Stimulated activated CD8-positive, alpha-beta memory T cell treated with anti-CD3 and anti-CD28 coated beads, Interleukin-2, amount 100 ng/mL, for 1 hour (primary cell): ENCODE measurements around the gene LSR.

Experiments used
- DNase-seq, 2 donors: peaks; one replicate each; pipeline ENCODE4 v3.0.0-alpha.2; 2020; ENCODE audit warnings: low read depth in 2 of 2

Gene LSR, protein sequence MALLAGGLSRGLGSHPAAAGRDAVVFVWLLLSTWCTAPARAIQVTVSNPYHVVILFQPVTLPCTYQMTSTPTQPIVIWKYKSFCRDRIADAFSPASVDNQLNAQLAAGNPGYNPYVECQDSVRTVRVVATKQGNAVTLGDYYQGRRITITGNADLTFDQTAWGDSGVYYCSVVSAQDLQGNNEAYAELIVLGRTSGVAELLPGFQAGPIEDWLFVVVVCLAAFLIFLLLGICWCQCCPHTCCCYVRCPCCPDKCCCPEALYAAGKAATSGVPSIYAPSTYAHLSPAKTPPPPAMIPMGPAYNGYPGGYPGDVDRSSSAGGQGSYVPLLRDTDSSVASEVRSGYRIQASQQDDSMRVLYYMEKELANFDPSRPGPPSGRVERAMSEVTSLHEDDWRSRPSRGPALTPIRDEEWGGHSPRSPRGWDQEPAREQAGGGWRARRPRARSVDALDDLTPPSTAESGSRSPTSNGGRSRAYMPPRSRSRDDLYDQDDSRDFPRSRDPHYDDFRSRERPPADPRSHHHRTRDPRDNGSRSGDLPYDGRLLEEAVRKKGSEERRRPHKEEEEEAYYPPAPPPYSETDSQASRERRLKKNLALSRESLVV

DNA sequence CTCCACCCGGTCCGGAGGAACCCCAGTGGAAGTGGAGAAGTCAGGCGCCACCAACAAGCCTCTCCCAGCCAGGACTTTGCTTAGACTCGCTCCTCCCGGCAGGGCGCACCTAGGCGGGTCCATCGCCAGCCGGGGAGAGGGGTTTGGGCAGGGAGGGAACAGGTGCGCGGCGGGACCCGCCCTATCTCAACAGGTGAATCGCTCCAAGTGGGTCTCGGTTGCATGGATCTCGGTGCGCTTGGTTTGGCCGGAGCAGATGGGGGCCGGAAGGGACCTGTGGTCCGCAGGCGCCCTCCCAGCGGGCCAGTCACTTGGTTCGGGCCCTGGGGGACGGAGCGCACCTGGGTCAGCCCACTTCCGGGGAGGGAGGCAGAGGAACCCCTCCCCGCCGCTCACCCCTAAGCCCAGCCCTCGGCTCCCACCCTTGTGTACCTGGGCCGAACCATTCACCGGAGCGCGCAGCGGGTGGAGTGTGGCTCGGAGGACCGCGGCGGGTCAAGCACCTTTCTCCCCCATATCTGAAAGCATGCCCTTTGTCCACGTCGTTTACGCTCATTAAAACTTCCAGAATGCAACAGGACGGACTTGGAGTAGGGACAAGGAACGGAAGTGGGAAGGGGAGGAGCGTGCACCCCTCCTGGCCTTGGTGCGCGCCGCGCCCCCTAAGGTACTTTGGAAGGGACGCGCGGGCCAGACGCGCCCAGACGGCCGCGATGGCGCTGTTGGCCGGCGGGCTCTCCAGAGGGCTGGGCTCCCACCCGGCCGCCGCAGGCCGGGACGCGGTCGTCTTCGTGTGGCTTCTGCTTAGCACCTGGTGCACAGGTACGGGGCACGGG lies at the start of gene LSR:
LSR (plus strand) TSS at position 693 of the 836 bp plus-strand sequence; CDS start at position 714, 21 bp downstream.
- DNase-seq = peak; percentile 42 to 70

DNA sequence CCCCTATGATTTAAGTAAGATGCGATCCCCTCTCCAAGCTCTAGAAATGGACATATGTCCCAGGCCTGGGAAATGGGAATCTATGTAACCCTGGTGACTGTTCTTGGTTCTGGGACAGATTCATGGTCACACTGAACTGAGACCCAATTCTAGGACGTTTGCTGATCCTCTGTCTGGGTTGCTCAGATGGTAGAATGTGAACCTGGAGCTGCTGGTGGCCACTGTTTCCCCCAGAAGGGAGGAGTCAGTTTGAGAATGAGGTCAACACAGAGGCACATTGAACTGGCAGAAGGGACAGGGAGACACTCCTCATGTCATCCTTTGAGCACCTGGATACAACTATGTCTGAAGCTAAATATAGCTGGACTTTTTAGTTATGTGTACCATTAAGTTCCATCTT lies 49.3 kb upstream of the LSR start:
- no peak for DNase-seq

GRCh38 chr19:35202722-35203688 lies 45.8 kb upstream of the LSR start:
- DNase-seq = no peak

- DNase-seq = no peak
Observed at GRCh38 chr19:35204799-35205732, 43.7 kb upstream of the LSR start.

DNA sequence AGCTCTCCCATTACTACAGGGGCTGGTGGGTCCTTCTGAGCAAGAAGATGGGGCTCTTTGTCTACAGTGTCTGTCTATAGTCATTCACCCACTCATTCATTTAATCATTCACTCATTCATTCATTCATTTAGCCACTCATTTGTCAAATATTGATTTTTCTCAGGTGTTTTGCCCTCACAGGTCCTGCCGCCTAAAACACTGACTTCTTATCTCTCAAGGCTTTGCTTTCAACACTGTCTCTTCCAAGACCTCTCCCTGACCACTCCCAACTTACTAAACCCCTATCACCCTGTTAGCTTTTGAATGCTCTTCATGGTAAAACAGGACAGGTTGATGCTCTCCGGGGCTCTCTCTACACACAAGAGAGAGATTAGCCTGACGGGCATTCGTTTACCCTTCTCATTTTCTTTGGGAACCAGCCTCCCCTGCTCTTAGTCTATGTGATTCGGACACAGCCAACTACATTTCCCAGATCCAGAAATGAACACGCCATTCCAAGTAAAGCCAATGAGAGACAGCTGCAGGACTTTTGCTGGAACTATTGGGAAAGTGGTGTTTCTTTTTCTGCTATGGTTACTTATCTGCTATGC lies 43.0 kb upstream of the LSR start:
- DNase-seq = no peak

GRCh38 chr19:35206379-35206778 lies 42.4 kb upstream of the LSR start:
- DNase-seq = no peak

GRCh38 chr19:35206855-35207254 lies 41.9 kb upstream of the LSR start:
- DNase-seq = no peak

- DNase-seq = no peak
Observed at GRCh38 chr19:35207391-35207871, 41.4 kb upstream of the LSR start.

GRCh38 chr19:35208121-35208520 lies 40.7 kb upstream of the LSR start:
- no peak for DNase-seq

DNA sequence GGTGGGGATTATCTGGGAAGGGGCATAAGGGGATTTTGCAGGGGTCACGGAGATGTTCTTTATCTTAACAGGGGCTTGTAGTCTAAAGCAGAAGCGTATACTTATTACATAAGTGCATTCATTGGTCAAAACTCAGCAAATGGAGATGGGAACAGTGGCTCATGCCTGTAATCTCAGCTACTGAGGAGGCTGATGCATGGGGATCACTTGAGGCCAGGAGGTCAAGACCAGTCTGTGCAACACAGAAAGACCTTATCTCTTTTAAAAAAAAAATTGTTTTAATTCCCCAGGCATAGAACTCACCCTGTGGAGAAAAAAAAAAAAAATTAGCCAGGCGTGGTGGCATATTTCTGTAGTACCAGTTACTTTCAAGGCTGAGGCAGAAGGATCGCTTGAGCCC lies 39.2 kb upstream of the LSR start:
- no peak for DNase-seq

GRCh38 chr19:35211545-35212230 lies 37.1 kb upstream of the LSR start:
- DNase-seq = peak; percentile 49 to 57

GRCh38 chr19:35212241-35212640 lies 36.6 kb upstream of the LSR start:
- no peak for DNase-seq

DNA sequence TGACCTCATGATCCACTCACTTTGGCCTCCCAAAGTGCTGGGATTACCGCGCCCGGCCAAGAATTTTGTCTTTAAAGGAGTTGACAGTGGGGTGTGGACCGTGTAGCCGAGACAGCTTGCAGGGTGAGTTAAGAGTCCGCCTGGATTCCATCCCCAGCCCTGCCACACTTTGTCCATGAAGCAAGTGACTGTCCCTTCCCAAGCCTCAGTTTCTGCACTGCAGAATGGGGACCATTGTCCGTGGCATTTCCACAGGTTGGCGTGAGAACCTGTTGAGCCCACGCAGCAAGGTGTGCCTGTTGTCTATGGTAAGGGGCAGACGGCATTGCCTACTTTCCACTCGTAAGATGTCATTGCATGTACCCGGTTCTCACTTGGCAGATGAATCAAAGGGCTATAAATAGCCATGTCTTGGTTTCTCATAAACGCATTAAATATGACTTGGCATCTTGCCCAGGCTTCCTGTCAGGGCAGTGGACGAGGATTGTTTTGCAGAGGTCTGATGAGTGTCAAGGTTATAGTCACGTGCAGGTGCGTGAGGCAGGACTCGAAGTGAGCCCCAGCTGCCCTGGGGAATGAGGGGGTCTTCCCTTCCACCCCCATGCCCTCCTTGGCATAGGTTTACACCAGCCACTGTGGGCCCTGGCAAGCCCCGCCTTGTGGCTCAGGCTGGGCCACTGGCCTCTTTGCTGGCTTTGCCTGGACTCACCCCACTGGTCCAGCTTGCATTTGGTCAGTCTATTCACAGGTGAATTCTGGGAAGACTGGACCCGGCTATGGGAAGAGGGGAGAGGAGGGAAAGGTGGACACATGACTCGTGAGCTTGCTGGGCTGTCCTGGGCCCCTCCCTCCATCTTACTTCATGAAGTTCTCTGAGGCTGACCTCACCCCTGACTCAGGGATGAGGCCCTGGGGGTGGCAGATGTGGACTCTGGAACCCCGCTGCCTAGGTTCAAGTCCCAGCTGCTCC lies 34.9 kb upstream of the LSR start:
- peak; percentile 61 to 64 for DNase-seq

DNA sequence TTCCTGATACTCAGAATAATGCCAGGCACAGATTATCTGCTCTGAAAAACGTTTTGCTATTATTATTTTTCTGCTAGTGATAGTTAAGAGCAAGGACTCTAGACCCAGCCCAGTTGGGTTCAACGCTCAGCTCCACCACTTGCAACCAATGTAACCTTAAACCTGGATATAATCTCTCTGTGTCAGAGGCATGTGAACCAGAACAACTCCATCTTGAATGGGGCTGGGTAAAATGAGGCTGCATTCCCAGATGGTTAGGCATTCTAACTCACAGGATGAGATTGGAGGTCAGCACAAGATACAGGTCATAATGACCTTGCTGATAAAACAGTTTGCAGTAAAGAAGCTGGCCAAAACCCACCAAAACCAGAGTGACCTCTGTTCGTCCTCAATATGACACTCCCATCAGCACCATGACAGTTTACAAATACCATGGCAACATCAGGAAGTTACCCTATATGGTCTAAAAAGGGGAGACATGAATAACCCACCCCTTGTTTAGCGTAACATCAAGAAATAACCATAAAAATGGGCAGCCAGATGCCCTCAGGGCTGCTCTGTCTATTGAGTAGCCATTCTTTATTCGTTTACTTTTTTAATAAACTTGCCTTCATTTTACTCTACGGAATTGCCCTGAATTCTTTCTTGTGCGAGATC lies 33.9 kb upstream of the LSR start:
- no peak for DNase-seq

DNA sequence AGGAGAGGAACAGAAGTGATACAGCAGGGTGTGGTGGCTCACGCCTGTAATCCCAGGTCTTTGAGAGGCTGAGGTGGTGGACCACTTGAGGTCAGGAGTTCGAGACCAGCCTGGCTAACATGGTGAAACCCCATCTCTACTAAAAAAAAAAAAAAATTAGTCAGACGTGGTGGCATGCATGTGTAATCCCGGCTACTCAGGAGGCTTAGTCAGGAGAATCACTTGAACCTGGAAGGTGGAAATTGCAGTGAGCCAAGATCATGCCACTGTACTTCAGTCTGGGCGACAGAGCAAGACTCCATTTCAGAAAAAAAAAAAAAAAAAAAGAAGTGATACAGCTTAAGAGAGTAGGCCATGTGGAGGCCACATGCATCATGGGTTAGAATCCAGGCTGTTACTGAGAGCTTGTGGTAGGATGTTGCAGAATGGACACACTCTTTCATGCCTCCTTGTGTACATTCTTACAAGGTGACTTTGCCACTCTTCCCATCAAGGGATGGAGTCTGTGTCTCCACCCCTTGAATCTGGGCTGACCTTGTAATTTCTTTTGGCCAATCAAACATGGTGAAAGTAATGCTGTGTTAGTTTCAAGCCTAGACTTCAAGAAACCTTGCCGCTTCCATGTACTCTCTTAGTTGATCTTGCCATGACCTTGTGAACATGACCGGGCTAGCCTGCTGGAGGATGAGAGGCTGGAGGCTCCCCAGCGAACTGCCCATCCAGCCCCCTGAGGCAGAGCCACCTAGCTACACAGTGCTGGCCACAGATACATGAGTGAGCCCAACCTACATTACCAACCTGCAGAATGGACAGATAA lies 32.6 kb upstream of the LSR start:
- DNase-seq = no peak

- no peak for DNase-seq
Observed at GRCh38 chr19:35216833-35217648, 31.8 kb upstream of the LSR start.
